WTC11 (cell line): Measurements from ENCODE around the gene KRT80. TPM values are rescaled to one million over a fixed set of nuclear protein-coding genes. Genes with fewer than 3 reads are reported as not detected.

Source experiments
- ATAC-seq: fragments of 200-7000 bp; cut with Tn5 transposase; 2 replicates; pipeline ENCODE4 v1.10.0; 2021; ENCODE audit warnings: mild to moderate bottlenecking, moderate library complexity
- CTCF ChIA-PET: fragments of 300-600 bp; sonication (Branson Sonifier 250); formaldehyde crosslinking; loops from one replicate; lab custom pipeline; 2021; ENCODE audit warnings: antibody characterized with exemption; lab: Charles Lee
- POLR2A ChIA-PET: fragments of 350-600 bp; sonication (Branson Sonifier 250); formaldehyde crosslinking; loops from one replicate; lab custom pipeline; 2021; ENCODE audit warnings: antibody characterized with exemption; lab: Charles Lee
- DNase-seq: peaks from one replicate; pipeline ENCODE4 v3.0.0; 2021; ENCODE audit warnings: low spot score
- H3K27ac Mint-ChIP-seq: 2 replicates; pipeline ENCODE4 v1.8.0; 2021; ENCODE audit warnings: mixed read lengths
- H3K27me3 Mint-ChIP-seq: 2 replicates; pipeline ENCODE4 v1.8.0; 2021; ENCODE audit warnings: low read depth, mild to moderate bottlenecking, moderate library complexity, mixed read lengths
- H3K36me3 Mint-ChIP-seq: 2 replicates; pipeline ENCODE4 v1.8.0; 2021; ENCODE audit warnings: mixed read lengths
- H3K4me1 Mint-ChIP-seq: 2 replicates; pipeline ENCODE4 v1.8.0; 2022; ENCODE audit warnings: mixed read lengths
- H3K4me3 Mint-ChIP-seq: 2 replicates; pipeline ENCODE4 v1.8.0; 2021; ENCODE audit warnings: mild to moderate bottlenecking, moderate library complexity, mixed read lengths
- H3K9me3 Mint-ChIP-seq: 2 replicates; pipeline ENCODE4 v1.8.0; 2021; ENCODE audit warnings: mixed read lengths
- MAX ChIP-seq: sonication (generic); formaldehyde crosslinking; IDR thresholded peaks from 2 replicates; pipeline ENCODE4 v1.8.0; 2022; ENCODE audit warnings: mild to moderate bottlenecking, missing genetic modification reagents
- NR1H2 ChIP-seq: sonication (generic); formaldehyde crosslinking; IDR thresholded peaks from 2 replicates; pipeline ENCODE4 v1.9.0; 2021; ENCODE audit warnings: mild to moderate bottlenecking, moderate library complexity, missing genetic modification reagents
- total RNA-seq: library from RNA; stranded (reverse); gene quantifications from 3 replicates; pipeline ENCODE4 v1.2.3, GENCODE V29; 2021
- TF ChIP-seq, protein P1 (sequence below): sonication (generic); formaldehyde crosslinking; IDR thresholded peaks from 2 replicates; pipeline ENCODE4 v1.8.1; 2023; ENCODE audit warnings: mild to moderate bottlenecking, missing genetic modification reagents, borderline replicate concordance
- TF ChIP-seq, protein P2 (sequence below): sonication (generic); formaldehyde crosslinking; IDR thresholded peaks from 2 replicates; pipeline ENCODE4 v1.8.1; 2022; ENCODE audit warnings: missing genetic modification reagents, borderline replicate concordance
- TF ChIP-seq, protein P3 (sequence below): fragments of 250-450 bp; sonication (Bioruptor Pico); IDR thresholded peaks from 2 replicates; pipeline ENCODE4 v1.9.0; 2021; ENCODE audit warnings: mild to moderate bottlenecking, borderline replicate concordance
- TF ChIP-seq, protein P4 (sequence below): sonication (generic); formaldehyde crosslinking; IDR thresholded peaks from 2 replicates; pipeline ENCODE4 v1.8.1; 2023; ENCODE audit warnings: mild to moderate bottlenecking, missing genetic modification reagents
- TF ChIP-seq, protein P5 (sequence below): fragments of 200-600 bp; IDR thresholded peaks from 2 replicates; pipeline ENCODE4 v1.8.0; 2022; ENCODE audit warnings: antibody characterized with exemption

The KRT80 gene
- total RNA-seq, 1 experiment from 2014 or later = 0.11 TPM

- ChIA-PET CTCF (interaction anchor here (1.0 to 3.3 kb wide), 6 partner anchors 9 to 221 kb away, joined by 3 to 23 read pairs (median 6); no protein-coding TSS in a partner anchor), POLR2A (no interaction called here)
- TF ChIP-seq NR1H2 (CRISPR knock-in tag) (no peak), MAX (CRISPR knock-in tag) (peak; percentile 72)
- TF ChIP-seq, protein P1, sequence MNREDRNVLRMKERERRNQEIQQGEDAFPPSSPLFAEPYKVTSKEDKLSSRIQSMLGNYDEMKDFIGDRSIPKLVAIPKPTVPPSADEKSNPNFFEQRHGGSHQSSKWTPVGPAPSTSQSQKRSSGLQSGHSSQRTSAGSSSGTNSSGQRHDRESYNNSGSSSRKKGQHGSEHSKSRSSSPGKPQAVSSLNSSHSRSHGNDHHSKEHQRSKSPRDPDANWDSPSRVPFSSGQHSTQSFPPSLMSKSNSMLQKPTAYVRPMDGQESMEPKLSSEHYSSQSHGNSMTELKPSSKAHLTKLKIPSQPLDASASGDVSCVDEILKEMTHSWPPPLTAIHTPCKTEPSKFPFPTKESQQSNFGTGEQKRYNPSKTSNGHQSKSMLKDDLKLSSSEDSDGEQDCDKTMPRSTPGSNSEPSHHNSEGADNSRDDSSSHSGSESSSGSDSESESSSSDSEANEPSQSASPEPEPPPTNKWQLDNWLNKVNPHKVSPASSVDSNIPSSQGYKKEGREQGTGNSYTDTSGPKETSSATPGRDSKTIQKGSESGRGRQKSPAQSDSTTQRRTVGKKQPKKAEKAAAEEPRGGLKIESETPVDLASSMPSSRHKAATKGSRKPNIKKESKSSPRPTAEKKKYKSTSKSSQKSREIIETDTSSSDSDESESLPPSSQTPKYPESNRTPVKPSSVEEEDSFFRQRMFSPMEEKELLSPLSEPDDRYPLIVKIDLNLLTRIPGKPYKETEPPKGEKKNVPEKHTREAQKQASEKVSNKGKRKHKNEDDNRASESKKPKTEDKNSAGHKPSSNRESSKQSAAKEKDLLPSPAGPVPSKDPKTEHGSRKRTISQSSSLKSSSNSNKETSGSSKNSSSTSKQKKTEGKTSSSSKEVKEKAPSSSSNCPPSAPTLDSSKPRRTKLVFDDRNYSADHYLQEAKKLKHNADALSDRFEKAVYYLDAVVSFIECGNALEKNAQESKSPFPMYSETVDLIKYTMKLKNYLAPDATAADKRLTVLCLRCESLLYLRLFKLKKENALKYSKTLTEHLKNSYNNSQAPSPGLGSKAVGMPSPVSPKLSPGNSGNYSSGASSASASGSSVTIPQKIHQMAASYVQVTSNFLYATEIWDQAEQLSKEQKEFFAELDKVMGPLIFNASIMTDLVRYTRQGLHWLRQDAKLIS (CRISPR knock-in tag) = no peak
- H3K27me3 Mint-ChIP-seq = no peaks in the 10 kb centered on the region; the same call in none of the 2 replicates
- DNase-seq (no peak), ATAC-seq (peak; percentile 46)
- no peaks in the 10 kb centered on the region for H3K9me3 Mint-ChIP-seq
- H3K4me1 Mint-ChIP-seq = peaks cover 36% of the 10 kb centered on the region
- no peak overlapping the region for H3K4me3 Mint-ChIP-seq
- no peaks in the 10 kb centered on the region for H3K36me3 Mint-ChIP-seq
- H3K27ac Mint-ChIP-seq = no peak overlapping the region
These were observed 50.5 kb downstream of the KRT80 start for GRCh38 chr12:52141306-52141705.

DNA sequence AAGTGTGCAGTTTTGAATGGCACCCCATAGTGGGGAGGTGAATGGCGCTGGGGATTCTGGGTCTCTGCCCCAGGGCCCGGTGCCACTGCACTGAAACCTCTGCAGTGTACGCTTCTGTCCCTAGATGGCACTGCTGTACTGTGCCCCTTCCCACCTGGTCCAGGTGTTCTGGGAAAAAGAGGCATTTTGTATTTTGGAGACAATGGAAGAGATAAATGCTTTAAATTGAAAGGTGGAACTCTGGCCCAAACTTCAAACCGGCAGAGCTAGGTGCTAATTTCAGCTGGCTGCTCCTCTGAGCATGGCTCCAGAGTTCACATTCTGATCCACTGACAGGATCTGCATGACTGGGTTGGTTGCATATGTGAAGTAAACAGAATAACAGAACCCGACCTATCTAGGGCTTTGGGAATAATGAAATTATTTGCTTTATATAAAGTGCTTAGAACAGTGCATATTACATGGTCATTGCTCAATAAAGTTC is 52.2 kb downstream of the KRT80 start:
- ChIA-PET POLR2A (no interaction called here), CTCF (interaction anchor here (0.9 to 5.0 kb wide), 10 partner anchors 9 to 116 kb away, joined by 3 to 23 read pairs (median 4); no protein-coding TSS in a partner anchor)
- no peaks in the 10 kb centered on the region for H3K36me3 Mint-ChIP-seq
- peak; percentile 84 for ATAC-seq
- TF ChIP-seq, protein P2, sequence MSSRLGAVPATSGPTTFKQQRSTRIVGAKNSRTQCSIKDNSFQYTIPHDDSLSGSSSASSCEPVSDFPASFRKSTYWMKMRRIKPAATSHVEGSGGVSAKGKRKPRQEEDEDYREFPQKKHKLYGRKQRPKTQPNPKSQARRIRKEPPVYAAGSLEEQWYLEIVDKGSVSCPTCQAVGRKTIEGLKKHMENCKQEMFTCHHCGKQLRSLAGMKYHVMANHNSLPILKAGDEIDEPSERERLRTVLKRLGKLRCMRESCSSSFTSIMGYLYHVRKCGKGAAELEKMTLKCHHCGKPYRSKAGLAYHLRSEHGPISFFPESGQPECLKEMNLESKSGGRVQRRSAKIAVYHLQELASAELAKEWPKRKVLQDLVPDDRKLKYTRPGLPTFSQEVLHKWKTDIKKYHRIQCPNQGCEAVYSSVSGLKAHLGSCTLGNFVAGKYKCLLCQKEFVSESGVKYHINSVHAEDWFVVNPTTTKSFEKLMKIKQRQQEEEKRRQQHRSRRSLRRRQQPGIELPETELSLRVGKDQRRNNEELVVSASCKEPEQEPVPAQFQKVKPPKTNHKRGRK (CRISPR knock-in tag) = no peak
- TF ChIP-seq, protein P3, sequence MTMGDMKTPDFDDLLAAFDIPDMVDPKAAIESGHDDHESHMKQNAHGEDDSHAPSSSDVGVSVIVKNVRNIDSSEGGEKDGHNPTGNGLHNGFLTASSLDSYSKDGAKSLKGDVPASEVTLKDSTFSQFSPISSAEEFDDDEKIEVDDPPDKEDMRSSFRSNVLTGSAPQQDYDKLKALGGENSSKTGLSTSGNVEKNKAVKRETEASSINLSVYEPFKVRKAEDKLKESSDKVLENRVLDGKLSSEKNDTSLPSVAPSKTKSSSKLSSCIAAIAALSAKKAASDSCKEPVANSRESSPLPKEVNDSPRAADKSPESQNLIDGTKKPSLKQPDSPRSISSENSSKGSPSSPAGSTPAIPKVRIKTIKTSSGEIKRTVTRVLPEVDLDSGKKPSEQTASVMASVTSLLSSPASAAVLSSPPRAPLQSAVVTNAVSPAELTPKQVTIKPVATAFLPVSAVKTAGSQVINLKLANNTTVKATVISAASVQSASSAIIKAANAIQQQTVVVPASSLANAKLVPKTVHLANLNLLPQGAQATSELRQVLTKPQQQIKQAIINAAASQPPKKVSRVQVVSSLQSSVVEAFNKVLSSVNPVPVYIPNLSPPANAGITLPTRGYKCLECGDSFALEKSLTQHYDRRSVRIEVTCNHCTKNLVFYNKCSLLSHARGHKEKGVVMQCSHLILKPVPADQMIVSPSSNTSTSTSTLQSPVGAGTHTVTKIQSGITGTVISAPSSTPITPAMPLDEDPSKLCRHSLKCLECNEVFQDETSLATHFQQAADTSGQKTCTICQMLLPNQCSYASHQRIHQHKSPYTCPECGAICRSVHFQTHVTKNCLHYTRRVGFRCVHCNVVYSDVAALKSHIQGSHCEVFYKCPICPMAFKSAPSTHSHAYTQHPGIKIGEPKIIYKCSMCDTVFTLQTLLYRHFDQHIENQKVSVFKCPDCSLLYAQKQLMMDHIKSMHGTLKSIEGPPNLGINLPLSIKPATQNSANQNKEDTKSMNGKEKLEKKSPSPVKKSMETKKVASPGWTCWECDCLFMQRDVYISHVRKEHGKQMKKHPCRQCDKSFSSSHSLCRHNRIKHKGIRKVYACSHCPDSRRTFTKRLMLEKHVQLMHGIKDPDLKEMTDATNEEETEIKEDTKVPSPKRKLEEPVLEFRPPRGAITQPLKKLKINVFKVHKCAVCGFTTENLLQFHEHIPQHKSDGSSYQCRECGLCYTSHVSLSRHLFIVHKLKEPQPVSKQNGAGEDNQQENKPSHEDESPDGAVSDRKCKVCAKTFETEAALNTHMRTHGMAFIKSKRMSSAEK = no peak
- TF ChIP-seq, protein P4, sequence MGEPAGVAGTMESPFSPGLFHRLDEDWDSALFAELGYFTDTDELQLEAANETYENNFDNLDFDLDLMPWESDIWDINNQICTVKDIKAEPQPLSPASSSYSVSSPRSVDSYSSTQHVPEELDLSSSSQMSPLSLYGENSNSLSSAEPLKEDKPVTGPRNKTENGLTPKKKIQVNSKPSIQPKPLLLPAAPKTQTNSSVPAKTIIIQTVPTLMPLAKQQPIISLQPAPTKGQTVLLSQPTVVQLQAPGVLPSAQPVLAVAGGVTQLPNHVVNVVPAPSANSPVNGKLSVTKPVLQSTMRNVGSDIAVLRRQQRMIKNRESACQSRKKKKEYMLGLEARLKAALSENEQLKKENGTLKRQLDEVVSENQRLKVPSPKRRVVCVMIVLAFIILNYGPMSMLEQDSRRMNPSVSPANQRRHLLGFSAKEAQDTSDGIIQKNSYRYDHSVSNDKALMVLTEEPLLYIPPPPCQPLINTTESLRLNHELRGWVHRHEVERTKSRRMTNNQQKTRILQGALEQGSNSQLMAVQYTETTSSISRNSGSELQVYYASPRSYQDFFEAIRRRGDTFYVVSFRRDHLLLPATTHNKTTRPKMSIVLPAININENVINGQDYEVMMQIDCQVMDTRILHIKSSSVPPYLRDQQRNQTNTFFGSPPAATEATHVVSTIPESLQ = no peak
- TF ChIP-seq, protein P5, sequence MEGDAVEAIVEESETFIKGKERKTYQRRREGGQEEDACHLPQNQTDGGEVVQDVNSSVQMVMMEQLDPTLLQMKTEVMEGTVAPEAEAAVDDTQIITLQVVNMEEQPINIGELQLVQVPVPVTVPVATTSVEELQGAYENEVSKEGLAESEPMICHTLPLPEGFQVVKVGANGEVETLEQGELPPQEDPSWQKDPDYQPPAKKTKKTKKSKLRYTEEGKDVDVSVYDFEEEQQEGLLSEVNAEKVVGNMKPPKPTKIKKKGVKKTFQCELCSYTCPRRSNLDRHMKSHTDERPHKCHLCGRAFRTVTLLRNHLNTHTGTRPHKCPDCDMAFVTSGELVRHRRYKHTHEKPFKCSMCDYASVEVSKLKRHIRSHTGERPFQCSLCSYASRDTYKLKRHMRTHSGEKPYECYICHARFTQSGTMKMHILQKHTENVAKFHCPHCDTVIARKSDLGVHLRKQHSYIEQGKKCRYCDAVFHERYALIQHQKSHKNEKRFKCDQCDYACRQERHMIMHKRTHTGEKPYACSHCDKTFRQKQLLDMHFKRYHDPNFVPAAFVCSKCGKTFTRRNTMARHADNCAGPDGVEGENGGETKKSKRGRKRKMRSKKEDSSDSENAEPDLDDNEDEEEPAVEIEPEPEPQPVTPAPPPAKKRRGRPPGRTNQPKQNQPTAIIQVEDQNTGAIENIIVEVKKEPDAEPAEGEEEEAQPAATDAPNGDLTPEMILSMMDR = peak; percentile 67
- H3K4me3 Mint-ChIP-seq = no peak overlapping the region
- peaks cover 30% of the 10 kb centered on the region for H3K4me1 Mint-ChIP-seq
- no peaks in the 10 kb centered on the region for H3K9me3 Mint-ChIP-seq
- H3K27ac Mint-ChIP-seq = 0 out of 2 replicates have a peak overlapping the region, but pooled peaks have one; percentile 35
- peak; percentile 77 for DNase-seq
- H3K27me3 Mint-ChIP-seq = no peaks in the 10 kb centered on the region; the same call in none of the 2 replicates
